Retina (tissue), 1 donor: ENCODE results near the gene EXOG.

Experiments used
- DNase-seq: peaks from one replicate; pipeline ENCODE4 v3.0.0-alpha.2; 2016

The EXOG gene

DNA sequence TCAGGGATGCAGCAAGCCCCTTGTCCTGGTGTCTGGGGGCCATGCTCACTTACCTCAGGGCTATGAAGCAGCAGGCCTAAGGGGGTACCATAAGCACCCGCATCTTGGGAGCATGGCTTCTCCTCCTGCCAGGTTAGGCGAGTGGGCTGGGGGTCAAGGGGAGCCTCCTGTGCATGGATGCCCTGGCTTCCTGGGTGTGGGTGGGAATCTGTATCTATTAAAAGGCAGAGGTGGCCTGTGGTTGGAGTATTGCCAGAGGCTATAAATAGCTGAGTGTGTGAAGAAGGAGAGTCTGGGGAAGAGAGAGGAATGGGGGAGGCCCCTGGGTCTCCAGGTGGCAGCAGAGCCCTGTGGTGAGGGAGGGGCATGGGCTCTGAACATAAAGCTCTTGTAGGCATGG lies 22.9 kb upstream of the EXOG start:
- no peak for DNase-seq

DNA sequence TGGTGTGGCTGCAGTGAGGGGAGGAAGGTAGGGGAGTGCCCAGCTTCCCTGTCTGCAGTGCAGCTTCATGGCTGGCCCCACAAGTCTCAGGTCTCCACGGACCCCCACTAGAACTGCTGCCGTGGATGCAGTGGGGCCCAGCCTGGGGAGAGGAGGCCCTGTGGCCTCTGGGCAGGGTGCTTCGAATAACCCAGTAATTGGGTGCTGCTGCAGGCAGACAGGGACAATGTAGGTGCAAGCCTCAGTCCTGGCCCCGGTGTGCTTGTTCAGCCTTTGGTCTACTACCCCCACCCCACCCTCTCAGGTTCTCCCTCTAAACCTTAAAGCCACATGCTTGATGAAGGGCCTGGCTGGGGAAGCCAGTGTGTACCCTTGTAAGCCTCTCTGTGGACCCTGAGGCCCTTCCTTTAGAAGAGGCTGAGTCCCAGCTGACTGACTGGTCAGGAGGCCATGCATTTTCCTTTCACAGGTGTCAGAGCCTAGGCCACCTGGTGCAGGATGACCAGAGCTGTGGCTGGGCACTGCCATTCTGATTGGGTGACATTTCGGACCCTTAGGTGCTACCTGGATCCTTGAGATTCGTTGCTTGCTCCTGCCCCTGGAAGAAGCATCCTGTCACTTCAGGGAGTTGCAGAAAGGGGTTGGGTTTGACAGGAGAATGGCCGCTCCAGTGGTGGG lies 21.1 kb upstream of the EXOG start:
- no peak for DNase-seq

DNA sequence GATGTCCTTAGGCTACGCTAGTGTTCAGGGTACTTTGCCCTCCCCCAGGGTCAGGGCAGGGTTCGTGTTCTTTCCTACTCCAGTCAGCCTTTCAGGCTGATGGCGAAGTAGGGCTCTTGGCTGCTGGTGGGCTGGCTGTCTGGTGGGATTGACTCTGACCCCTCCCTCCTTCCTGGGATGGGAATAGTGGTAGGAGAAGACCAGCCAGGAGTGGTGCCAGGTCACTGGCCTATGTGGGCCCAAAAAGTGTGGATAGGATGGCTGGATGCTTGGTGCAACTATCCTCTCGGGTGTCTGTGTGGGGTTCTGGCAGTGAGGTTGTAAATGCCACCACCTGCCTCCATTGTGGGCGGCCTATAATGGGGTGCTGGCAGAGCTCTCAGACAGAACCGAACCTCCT lies 20.4 kb upstream of the EXOG start:
- DNase-seq, result no peak

DNA sequence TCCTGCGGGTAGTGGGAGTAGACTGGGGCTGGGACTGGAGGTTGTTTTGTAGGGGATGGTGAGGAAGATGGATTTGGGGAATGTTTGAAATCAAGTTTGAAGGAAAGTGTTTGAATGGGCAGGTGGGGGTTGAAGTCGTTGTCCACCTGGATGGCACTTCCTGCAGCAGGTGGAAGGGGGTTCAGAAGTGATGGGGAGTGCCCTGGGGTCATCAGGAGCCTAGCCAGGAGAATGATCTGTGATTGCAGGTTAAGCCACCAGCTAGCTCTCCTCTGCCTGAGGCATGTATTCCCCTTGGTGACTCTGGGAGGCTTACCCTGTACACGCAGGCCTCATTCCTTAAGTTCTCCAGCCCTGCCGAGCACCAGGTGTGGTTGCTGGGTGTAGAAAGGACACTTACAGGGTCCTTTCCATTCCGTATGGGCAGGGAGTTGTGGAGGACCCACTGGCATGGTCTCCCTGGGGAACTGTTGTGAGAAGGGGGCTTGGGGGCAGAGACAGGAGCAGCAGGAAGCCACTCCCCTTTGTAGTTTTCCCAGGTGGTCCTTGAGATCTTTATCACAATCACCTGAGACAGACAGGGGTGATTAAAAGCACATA lies 19.9 kb upstream of the EXOG start:
- no peak for DNase-seq

DNA sequence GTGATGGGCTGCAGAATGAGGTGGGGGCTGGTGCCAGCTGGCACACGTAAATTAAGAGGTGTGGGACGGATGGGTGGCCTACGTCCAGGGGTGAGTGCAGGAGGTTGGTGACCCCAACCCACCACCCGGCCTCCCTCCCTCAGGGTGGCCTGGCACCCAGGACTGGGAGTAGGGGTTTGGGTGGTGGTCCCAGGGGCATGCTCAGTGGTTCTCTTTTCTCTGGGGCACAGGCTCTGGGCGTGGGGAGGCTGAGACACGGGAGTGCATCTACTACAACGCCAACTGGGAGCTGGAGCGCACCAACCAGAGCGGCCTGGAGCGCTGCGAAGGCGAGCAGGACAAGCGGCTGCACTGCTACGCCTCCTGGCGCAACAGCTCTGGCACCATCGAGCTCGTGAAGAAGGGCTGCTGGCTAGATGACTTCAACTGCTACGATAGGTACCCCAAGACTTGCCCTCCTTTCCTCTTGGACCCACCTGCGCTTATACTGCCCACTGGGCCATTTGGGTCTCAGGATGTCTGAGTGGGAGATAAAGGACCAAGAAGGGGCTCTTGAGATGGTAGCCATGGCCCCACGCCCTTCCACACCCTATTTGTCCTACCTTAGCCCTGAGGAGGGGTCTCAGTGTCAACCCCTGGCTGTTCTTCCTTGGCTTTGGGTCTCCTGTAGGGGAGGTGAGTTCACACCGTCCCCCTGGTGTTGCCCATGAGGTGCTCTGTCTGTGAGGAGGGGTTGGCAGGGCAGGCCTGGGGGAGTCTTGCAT lies 18.9 kb upstream of the EXOG start:
- no peak for DNase-seq

DNA sequence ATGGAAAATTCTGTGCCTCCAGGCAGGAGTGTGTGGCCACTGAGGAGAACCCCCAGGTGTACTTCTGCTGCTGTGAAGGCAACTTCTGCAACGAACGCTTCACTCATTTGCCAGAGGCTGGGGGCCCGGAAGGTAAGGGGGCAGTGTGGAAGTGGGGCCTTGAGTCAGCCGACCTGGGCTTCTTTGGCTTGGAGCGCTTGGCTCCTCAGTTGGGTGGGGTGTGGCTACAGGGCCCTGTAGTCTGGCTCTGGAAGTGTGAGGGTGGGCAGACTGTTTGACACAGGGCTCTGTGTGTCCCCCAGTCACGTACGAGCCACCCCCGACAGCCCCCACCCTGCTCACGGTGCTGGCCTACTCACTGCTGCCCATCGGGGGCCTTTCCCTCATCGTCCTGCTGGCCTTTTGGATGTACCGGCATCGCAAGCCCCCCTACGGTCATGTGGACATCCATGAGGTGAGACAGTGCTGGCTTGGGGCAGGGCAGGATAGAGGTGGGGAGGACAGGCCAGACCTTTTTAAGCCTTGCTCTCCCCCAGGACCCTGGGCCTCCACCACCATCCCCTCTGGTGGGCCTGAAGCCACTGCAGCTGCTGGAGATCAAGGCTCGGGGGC lies 18.2 kb upstream of the EXOG start:
- DNase-seq, result no peak

DNA sequence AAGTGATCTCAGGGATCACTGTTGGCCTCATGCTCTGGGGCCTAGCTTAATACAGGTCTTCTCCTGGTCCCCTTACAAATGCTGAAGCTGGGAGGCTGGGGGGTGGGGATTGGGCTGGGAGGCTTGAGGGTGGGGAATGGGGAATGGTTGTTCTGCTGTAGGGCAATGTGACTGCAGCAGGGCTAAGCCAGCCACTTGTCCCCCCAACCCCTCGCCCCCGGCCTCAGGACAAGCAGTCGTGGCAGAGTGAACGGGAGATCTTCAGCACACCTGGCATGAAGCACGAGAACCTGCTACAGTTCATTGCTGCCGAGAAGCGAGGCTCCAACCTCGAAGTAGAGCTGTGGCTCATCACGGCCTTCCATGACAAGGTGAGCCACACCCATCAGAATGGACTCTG lies 17.2 kb upstream of the EXOG start:
- DNase-seq, result no peak

DNA sequence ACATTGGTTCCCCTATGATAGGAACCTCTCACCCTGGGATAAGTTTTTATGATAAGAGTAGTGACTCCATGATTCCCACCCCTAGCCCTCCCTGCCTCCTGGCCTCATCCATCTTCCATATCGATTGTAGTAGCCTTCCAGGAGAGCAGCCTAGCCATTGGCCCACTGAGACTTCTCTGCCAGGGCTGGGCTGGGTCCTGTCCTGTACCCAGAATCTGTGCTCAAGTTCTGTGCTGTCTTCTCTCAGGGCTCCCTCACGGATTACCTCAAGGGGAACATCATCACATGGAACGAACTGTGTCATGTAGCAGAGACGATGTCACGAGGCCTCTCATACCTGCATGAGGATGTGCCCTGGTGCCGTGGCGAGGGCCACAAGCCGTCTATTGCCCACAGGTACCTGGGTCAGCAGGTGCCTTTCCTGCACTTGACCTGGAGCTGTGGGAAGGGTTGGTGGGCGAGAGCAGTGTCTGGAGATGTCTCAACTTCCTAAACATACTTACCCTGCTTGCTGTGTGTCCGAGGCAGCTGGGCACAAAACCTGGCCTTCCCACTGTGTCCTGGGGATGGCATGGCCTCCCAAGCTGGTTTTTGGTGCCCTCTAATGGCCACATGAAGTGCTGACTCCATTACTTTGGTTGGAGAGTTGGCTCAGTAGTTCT lies 16.6 kb upstream of the EXOG start:
- DNase-seq, result peak; percentile 66

DNA sequence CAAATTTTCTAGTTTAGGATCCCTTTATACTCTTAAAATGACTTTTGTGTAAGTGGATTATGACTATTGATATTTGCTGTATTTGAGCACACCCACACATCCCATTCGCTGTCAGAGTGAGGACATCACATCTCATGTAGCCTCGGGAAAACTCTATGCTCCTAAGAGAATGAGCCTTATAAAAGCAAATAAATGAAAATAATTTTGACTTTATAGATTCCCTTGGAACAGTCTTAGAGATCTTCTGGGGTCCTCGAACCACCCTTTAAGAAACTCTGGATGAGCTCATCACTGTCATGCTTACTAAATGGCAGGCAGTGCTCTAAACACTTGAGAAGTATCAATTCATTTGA lies 16.1 kb upstream of the EXOG start:
- no peak for DNase-seq

DNA sequence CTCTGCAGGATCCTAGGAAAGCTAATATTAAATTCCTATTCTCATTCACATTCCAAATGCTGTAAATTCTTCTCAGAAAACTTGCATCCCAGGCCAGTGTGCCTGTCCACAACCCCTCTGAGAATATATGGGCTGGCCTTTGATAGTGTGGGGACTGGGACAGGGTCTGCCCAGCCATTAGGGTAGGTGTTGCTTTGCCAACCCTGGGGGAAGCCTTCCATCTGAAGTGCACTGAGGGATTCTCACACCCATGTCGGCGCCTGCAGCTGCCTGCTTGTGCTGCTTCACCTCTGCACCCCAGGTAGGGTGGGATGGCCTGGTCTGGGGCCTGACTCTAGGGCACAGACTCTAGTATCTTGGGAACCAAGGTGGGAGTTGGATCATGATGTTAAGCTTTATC lies 15.2 kb upstream of the EXOG start:
- DNase-seq, result no peak

DNA sequence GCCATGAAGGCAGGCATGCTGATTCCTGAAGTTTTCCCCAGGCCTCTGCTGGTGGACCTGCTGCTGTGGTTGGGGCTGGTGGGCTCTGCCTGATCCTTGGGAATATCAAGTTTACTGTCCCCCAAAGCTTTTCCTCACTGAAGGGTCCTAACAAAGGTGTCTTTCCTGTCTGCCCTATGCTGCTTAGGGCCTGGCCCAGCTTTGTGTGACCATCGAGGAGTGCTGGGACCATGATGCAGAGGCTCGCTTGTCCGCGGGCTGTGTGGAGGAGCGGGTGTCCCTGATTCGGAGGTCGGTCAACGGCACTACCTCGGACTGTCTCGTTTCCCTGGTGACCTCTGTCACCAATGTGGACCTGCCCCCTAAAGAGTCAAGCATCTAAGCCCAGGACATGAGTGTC lies 13.2 kb upstream of the EXOG start:
- no peak for DNase-seq

DNA sequence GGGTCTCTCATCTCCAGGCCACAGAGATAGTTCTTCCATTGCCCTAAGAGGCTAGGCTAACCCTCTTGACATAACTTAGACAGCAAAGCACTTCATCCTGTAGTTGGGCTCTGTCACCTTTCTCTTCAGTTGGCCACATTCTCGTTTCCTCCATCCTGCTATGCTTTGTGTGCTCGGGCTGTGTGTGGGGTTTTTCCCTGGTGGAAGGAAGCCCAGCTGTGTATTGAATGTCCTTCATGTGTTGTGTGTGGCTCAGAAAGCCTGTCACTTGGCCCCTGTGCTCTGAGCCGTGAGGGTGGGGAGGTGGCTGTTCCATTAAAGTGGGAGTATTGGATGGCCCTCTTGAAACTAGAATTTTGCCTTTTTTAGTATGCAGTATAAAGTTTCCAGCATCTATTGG lies 8.8 kb upstream of the EXOG start:
- DNase-seq, result no peak

DNA sequence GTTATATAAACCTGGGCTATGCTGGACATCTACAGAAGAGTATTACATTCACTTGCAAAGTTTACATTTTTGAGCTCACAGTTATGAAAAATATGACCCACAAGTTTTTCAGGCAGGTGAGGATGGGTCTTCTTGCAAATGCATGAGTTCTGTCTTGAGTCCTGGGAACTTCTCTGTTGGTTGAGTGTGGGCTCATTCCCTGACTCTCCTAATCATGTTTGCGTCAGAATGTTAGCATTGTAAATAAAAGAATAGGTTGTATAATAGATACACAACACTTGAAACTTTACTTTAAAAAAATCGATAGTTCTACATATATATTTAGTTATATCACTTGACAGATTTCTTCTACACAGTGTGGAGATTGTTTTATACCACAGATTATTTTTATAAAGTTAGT lies 7.2 kb upstream of the EXOG start:
- DNase-seq, result no peak

DNA sequence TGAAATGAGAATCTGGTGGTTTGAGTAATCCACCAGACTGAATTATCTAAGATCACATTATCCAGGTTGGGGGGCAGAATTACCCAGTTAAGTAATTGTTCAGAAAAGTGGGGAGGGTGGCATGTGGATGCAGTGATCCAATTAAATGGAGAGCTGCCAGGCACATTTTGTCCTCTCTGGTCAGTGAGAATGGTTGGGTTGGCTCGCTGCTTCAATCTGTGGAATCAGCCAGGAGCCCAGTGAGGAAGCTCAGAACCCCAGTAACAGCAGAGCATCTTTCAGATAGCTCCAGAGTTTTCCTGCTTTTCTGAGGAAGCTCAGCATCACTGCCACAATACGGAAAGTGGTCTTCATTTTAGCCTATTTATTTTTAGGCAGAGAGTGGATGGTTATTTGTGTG lies 6.4 kb upstream of the EXOG start:
- no peak for DNase-seq

DNA sequence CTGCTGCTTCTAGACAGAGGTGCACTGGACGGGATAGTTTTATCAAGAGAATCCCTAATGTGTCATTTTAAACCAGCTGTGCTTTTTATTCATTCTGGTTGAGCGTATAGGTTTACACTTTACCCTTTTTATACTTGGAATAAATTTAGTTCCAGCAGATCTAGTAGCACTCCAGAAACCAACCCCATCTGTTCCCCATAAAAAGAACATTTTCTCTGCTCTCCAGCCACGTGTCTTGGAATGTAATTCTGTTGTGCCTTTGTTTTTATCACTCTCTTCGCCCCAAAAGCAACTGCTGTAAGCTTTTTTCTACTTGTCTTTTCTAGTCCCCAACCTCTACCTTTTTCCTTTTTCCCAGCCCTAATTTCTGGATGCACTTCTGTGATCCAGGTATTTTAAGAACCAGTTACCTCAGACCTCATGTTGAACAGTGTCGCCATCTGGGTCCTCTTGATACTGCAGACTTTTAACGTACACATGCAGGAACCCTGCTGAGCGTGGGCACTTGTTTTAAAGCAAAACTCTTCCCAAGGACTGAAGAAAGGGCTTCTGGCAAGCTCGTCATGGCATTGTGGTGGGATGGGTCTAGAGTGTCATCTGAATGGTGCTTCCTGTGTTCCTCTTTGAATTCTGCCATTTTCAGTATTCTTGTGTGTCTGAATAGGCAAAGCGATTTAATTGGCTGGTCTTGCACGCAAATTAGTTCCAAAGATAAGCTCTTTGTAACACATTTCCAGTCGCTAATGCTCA lies 5.7 kb upstream of the EXOG start:
- DNase-seq, result no peak

DNA sequence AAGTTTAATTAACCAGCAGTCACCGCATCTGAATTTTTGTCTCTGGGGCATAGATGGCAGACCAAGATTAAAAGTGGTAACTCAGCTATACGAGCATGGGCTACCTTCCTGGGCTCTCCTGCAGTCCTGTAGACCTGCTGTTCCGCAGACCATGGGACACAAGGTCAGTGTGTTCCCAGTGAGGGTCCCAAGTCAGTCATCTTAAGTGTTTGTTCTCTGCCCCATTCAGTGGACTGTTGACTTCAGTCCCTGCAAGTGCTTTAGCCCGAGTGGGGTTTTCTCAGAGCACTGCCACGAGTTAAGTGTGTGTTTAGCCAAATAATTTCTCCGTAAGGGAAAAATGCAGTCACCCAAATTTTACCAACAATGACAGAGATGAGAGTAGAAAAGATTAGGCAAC lies 4.9 kb upstream of the EXOG start:
- DNase-seq, result no peak

DNA sequence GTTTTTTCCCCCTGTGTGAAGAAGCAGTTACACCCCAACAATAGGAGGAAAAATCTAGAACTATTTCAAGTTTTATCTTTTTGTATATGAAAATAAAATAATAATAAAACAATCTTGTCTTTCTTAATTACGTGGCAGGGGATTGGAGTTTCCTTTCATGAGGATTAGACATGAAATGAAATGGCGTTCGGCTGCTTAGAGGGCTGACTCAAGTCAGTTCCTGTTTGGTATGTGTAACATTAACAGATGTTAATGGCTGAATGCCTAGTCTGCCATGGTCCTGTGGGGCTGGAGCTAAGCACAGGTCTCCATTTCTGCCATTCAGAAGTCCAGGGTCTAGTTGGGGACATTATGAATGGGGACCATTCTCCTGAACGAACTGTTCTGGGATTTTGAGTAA lies 3.1 kb upstream of the EXOG start:
- DNase-seq, result no peak

DNA sequence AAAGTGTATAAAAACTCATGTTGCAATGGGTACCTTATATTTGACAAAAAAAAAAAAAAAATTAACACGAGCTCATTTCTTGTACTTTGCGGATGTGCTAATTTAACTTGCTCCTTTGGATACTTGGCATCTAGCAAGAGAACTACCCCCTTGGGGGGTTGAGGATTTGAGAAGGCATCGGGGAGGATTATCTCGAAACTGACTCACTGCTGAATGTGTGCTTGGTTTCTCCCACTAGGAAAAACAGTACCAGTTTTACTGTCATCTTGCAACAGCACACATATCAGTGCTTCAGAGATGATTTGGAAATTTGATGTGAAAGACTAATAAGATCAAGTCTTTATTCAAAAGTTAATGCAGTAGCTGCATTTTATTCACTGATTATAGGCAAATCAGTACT lies 891 bp downstream of the EXOG start:
- DNase-seq, result no peak

DNA sequence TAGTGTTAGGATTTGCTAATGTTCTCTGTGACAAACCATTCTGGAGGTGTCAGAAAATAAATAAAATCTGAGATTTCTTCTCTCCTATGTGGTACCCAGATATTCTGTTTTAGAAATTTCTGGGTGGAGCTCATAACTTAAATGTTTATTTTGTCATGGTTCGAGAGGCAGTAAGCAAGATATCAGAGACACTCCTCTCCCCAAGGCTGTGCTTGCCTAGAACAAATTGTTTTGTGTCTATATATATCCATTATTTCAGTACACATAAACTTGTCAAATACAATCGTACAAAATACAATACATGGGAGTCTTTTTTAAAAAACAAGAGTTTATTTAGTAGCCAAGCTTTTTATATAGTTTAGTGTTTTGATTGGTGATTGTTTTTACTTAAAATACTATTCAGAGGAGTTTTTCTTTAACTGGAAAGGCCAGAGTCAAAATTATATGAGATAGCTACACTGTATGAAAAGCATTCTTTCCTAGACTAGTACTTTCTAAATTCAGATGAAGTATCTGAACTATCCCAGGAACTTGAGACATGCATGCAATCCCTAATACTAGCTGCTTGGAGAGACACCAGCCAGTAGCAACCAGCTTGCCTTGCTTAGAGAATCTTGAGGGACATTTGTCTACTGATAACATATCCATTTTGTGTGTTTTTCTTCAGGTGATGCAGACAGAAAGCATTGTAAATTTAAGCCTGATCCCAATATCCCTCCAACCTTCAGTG lies 4.7 kb downstream of the EXOG start:
- DNase-seq, result no peak

DNA sequence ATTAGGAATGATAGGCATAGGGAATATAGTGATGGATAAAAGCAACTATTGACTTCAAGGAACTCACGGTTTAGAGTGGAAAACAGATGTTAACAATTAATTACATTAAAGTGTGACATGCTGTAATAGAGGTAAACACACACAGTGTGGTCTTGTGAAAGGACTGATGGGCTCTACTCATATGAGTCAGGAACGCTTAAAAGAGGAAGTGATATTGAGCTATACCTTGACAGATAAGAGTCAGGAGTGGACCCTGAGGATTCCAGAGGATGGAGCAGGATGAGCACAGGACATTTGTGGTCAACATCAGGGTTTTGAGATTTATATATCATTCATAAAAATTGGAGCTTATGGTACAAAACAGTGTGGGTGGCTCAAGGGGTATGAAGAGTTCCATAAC lies 11.0 kb downstream of the EXOG start:
- DNase-seq, result no peak

DNA sequence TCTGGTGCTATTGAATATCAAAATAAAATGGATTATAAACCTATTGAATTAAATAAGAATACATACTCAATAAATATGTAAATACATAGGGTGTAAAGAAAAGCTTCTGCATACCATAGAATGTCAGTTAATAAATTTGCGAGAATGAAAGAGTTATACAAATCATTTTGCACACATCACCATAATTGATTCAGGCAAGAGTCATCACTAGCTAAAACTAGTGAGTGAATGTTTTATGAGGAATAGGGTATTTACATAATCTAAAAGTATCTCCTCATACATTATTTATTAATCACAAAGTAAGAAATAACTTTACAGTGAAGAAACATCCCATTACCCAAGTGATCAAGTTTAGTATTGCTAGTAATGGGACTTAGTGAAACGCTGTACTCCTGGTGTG lies 13.6 kb downstream of the EXOG start:
- DNase-seq, result no peak

DNA sequence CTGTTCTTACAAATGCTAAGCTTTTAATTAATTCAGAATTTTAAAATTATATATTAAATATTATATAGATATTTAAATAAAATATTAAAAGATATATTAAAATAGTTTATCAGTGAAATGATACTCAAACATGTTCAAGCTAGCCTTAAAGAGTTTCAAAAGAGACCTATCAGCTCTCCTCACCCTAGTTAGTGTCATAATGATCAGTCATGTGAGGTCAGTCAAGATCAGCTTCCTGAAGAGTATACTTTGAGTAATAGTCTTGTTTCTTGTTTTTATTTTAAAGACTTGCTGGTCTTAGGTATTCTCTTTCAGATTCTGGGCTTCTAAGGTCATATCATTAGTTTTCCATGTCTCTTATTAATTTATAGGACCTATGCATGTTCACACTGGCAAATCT lies 14.5 kb downstream of the EXOG start:
- DNase-seq, result no peak
